ENCODE results near the gene KCNN4. TPM values are rescaled to one million over a fixed set of nuclear protein-coding genes. Genes with fewer than 3 reads are reported as not detected.

The KCNN4 gene
- total RNA-seq, 1 experiment from 2014 or later: 0.26 TPM

DNA sequence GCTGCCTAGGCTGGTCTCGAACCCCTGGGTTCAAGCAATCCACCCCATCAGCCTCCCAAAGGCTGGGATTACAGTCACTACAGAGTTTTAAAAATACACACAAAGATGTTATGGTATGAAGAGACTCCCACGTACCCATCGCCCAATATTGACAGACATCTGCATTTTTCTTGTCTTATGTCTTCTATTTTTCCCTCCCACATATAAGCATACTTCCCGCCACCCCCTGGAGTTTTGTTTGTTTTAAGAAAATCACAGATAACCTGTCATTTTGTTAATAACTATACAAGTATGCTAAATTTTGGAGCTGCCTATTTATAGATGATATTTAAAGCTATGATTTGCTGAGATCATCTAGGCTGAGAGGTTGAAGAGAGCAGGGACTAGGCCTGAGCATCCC, 19.8 kb downstream of the KCNN4 start:
- no peaks in the 10 kb centered on the region for H3K27me3 ChIP-seq (ENCODE audit: insufficient read depth, low read length)
- H2BK12ac ChIP-seq (ENCODE audit: insufficient read length, low read depth, low read length): no peak overlapping the region
- H3K79me2 ChIP-seq (ENCODE audit: insufficient read depth, low read length): no peaks in the 10 kb centered on the region
- Mint-ChIP-seq H3K9me3 (no peaks in the 10 kb centered on the region), H3K4me3 (no peak overlapping the region), H3K27me3 (ENCODE audit: low read depth) (peaks cover 3% of the 10 kb centered on the region; the same call in 1 of the 2 replicates), H3K36me3 (ENCODE audit: insufficient read depth in 1 of 3, low read depth in 3 of 3) (peaks cover 0 to 6% (median 5%) of the 10 kb centered on the region in 3 experiments; a peak in 2 of 7 replicates), H3K27ac (no peak overlapping the region), H3K4me1 (peaks cover 21 to 25% of the 10 kb centered on the region in 2 experiments)
- no peak overlapping the region for H2BK15ac ChIP-seq (ENCODE audit: low read depth, low read length)
- H3K18ac ChIP-seq (ENCODE audit: insufficient read length, low read depth, low read length): no peak overlapping the region
- H3K4ac ChIP-seq (ENCODE audit: low read depth, low read length): no peak overlapping the region
- TF ChIP-seq, protein P1, sequence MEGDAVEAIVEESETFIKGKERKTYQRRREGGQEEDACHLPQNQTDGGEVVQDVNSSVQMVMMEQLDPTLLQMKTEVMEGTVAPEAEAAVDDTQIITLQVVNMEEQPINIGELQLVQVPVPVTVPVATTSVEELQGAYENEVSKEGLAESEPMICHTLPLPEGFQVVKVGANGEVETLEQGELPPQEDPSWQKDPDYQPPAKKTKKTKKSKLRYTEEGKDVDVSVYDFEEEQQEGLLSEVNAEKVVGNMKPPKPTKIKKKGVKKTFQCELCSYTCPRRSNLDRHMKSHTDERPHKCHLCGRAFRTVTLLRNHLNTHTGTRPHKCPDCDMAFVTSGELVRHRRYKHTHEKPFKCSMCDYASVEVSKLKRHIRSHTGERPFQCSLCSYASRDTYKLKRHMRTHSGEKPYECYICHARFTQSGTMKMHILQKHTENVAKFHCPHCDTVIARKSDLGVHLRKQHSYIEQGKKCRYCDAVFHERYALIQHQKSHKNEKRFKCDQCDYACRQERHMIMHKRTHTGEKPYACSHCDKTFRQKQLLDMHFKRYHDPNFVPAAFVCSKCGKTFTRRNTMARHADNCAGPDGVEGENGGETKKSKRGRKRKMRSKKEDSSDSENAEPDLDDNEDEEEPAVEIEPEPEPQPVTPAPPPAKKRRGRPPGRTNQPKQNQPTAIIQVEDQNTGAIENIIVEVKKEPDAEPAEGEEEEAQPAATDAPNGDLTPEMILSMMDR (conservative IDR thresholded peaks at IDR 0.05): no peak
- no peak overlapping the region for H2AK5ac ChIP-seq (ENCODE audit: insufficient read length, low read length)
- H4K20me1 ChIP-seq (ENCODE audit: control insufficient read depth, insufficient read depth, insufficient read length): no peaks in the 10 kb centered on the region
- no peak overlapping the region for H3K27ac ChIP-seq (ENCODE audit: insufficient read length, low read depth, low read length)
- H4K5ac ChIP-seq (ENCODE audit: insufficient read length, low read depth, low read length): no peak overlapping the region
- no peak overlapping the region for H3T11ph ChIP-seq (ENCODE audit: low read length)
- H3K4me1 ChIP-seq (ENCODE audit: insufficient read depth, low read length): no peaks in the 10 kb centered on the region; the same call in 1 of the 2 replicates
- no peak overlapping the region for H2AFZ ChIP-seq (ENCODE audit: low read length)
- H3K23ac ChIP-seq (ENCODE audit: insufficient read length, low read depth, low read length): no peak overlapping the region
- no peak overlapping the region for H3K4me2 ChIP-seq (ENCODE audit: insufficient read depth, insufficient read length, low read length)
- no peak overlapping the region for H3K56ac ChIP-seq (ENCODE audit: insufficient read length, low read depth, low read length)
- no peaks in the 10 kb centered on the region for H3K23me2 ChIP-seq (ENCODE audit: insufficient read length, low read depth, low read length, poor library complexity, severe bottlenecking)
- WGBS (ENCODE audit: extremely low coverage, insufficient read length, low lambda C conversion rate): no CpG with 5 or more reads among the region's 4 CpGs
- no peak overlapping the region for H3K9ac ChIP-seq (ENCODE audit: extremely low read depth, insufficient read length, low read length)
- no peak overlapping the region for H2BK120ac ChIP-seq (ENCODE audit: low read depth, low read length, poor library complexity, severe bottlenecking)
- no peak overlapping the region for H4K8ac ChIP-seq (replicated peaks; ENCODE audit: insufficient read length, low read depth, low read length)
- H2BK5ac ChIP-seq (ENCODE audit: insufficient read length, low read length): no peak overlapping the region
- H4K91ac ChIP-seq (ENCODE audit: insufficient read length, low read depth, low read length): no peak overlapping the region
- no peak overlapping the region for H3K14ac ChIP-seq (ENCODE audit: insufficient read depth, low read length)
- no peak overlapping the region for H2BK20ac ChIP-seq (ENCODE audit: low read depth, low read length, poor library complexity, severe bottlenecking)
- H3K79me1 ChIP-seq (ENCODE audit: insufficient read depth, low read depth, low read length, poor library complexity, severe bottlenecking): no peaks in the 10 kb centered on the region
- H3K9me3 ChIP-seq (ENCODE audit: control insufficient read depth, low read depth, low read length): no peaks in the 10 kb centered on the region
- no peak for DNase-seq
